Measurements from ENCODE around the gene LGALS1.
A peak's percentile ranks its signal among the peaks of the same experiment; 100 is the strongest.

- no peak for TF ChIP-seq POLR2A (IDR thresholded peaks at IDR 0.05)
- TF ChIP-seq CTCF (IDR thresholded peaks at IDR 0.05) = peak in 2 of 6 experiments; percentile 14 to 32
Measured at GRCh38 chr22:37633625-37634416, 41.6 kb upstream of the LGALS1 start.

Data from adrenal gland (tissue), 5 donors.